Measurements from ENCODE around the gene UBE2O. TPM values are rescaled to one million over a fixed set of nuclear protein-coding genes. Genes with fewer than 3 reads are reported as not detected.

UBE2O gene
- total and polyA plus RNA-seq, 2 donors (not counting 3 experiments of a cell fraction or from before 2014, with no cell fraction given) = 13.9 to 34.1 TPM

GRCh38 chr17:76382803-76383545 lies 70.0 kb downstream of the UBE2O start:
- H3K27me3 ChIP-seq (ENCODE audit: control insufficient read depth in 2 of 2, insufficient read depth in 2 of 2, low read length in 2 of 2) = no peaks in the 10 kb centered on the region
- peak overlapping the region; percentile 67 for H3K4me2 ChIP-seq (ENCODE audit: insufficient read depth, low read length)
- H3K27ac ChIP-seq (ENCODE audit: insufficient read depth, low read depth, low read length) = peak overlapping the region; percentile 97
- intact Hi-C loops (cut with micrococcal nuclease) (no loop called here), dilution Hi-C loops (cut with MboI; ENCODE audit: extremely low pct_ligation_motif_present, low sequenced_read_pairs) (no loop called here)
- CTCF ChIA-PET = interaction anchor here (0.5 to 8.1 kb wide), 8 partner anchors 13 to 518 kb away, joined by 3 to 106 read pairs (median 12); partner anchors contain the start of gene PRPSAP1
- H3K4me1 ChIP-seq (ENCODE audit: control insufficient read depth, extremely low read depth, insufficient read depth, low read length) = peaks cover 29% of the 10 kb centered on the region
- peaks cover 35% of the 10 kb centered on the region for H3K79me2 ChIP-seq (ENCODE audit: control insufficient read depth, insufficient read depth, low read length)
- no peaks in the 10 kb centered on the region for H3K9me1 ChIP-seq (replicated peaks; ENCODE audit: control insufficient read depth, extremely low read depth, insufficient read depth, low read length)
- BruUV-seq (replicated peaks) = no TSS peak
- no peaks in the 10 kb centered on the region for H3K36me3 ChIP-seq (ENCODE audit: control insufficient read depth in 2 of 2, extremely low read depth in 1 of 2, insufficient read depth in 2 of 2, low read length in 2 of 2)
- peak; percentile 74 for DNase-seq (ENCODE audit: low read depth, low spot score)
- H3K9ac ChIP-seq (replicated peaks; ENCODE audit: extremely low read depth, insufficient read depth, low read length) = peak overlapping the region; percentile 97
- FAIRE-seq = peak; percentile 92
- TF ChIP-seq JUN (IDR thresholded peaks at IDR 0.05; ENCODE audit: borderline replicate concordance, insufficient read depth, insufficient read length, low read depth) (peak; percentile 8), EZH2 (IDR thresholded peaks at IDR 0.05; ENCODE audit: borderline replicate concordance, low read depth, low read length, severe bottlenecking) (no peak), POLR2A (IDR thresholded peaks at IDR 0.05; ENCODE audit: low read depth, low read length) (peak; percentile 36), FOS (IDR thresholded peaks at IDR 0.05; ENCODE audit: borderline replicate concordance, insufficient read depth, low read length) (peak; percentile 78), POLR2AphosphoS5 (IDR thresholded peaks at IDR 0.05; ENCODE audit: insufficient read depth, low read depth, low read length) (peak; percentile 30), CTCF (IDR thresholded peaks at IDR 0.05; ENCODE audit: extremely low read depth in 1 of 2, insufficient read depth in 1 of 2, low read depth in 1 of 2, low read length in 2 of 2) (no peak)
- peak overlapping the region; percentile 54 to 82 (median 65) for H3K4me3 ChIP-seq (replicated peaks in 1 of 3; ENCODE audit: insufficient read depth in 1 of 3, low read depth in 1 of 3, low read length in 3 of 3)
- POLR2A ChIA-PET = interaction anchor here (0.7 to 1.7 kb wide), 5 partner anchors 12 to 68 kb away, joined by 3 to 11 read pairs (median 4); partner anchors contain the start of gene PRPSAP1
- H2AFZ ChIP-seq (ENCODE audit: low read depth, low read length) = peak overlapping the region; percentile 39
- no peaks in the 10 kb centered on the region for H3K9me3 ChIP-seq (replicated peaks; ENCODE audit: control insufficient read depth, insufficient read depth, low read length)
- H4K20me1 ChIP-seq (replicated peaks; ENCODE audit: control insufficient read depth, extremely low read depth, insufficient read depth, low read length) = no peaks in the 10 kb centered on the region
